ACC112 (cell line): Measurements from ENCODE around the gene MARVELD1.

Experiments
- H2AFZ ChIP-seq: fragments of 200-600 bp; sonication (generic); one replicate; pipeline ENCODE4 v1.6.0; 2017; ENCODE audit warnings: antibody characterized with exemption, low read length; ENCODE audit not compliant: unreplicated experiment
- H3K27ac ChIP-seq: fragments of 200-600 bp; sonication (generic); 2 replicates; pipeline ENCODE4 v1.5.1; 2014; ENCODE audit warnings: low read depth, mild to moderate bottlenecking, antibody characterized with exemption, low read length, moderate library complexity
- H3K27me3 ChIP-seq: fragments of 200-600 bp; sonication (generic); 2 replicates; pipeline ENCODE4 v1.6.1; 2014; ENCODE audit warnings: mild to moderate bottlenecking, antibody characterized with exemption, low read length, moderate library complexity, mixed read lengths; ENCODE audit not compliant: insufficient read depth
- H3K36me3 ChIP-seq: fragments of 200-600 bp; sonication (generic); 2 replicates; pipeline ENCODE4 v1.6.1; 2016; ENCODE audit warnings: mild to moderate bottlenecking, antibody characterized with exemption, low read length, moderate library complexity, mixed read lengths; ENCODE audit not compliant: insufficient read depth
- H3K4me1 ChIP-seq: fragments of 200-600 bp; sonication (generic); one replicate; pipeline ENCODE4 v1.6.1; 2016; ENCODE audit warnings: low read length, mixed read lengths; ENCODE audit not compliant: insufficient read depth, unreplicated experiment, control insufficient read depth
- H3K4me3 ChIP-seq: fragments of 200-600 bp; sonication (generic); 2 replicates; pipeline ENCODE4 v1.5.1; 2014; ENCODE audit warnings: mild to moderate bottlenecking, low read depth, low read length
- H3K79me2 ChIP-seq: fragments of 200-600 bp; sonication (generic); one replicate; pipeline ENCODE4 v1.6.0; 2016; ENCODE audit warnings: low read length; ENCODE audit not compliant: control insufficient read depth, unreplicated experiment, insufficient read depth

MARVELD1 gene

GRCh38 chr10:97738616-97739015 is 25.1 kb downstream of the MARVELD1 start:
- Histone ChIP-seq H3K36me3 (peaks cover 3% of the 10 kb centered on the region; the same call in 1 of the 2 replicates), H3K4me3 (peak overlapping the region; percentile 91), H3K27ac (no peak overlapping the region), H3K27me3 (no peaks in the 10 kb centered on the region), H3K79me2 (peaks cover 48% of the 10 kb centered on the region), H2AFZ (no peak overlapping the region), H3K4me1 (peaks cover 15% of the 10 kb centered on the region)

DNA sequence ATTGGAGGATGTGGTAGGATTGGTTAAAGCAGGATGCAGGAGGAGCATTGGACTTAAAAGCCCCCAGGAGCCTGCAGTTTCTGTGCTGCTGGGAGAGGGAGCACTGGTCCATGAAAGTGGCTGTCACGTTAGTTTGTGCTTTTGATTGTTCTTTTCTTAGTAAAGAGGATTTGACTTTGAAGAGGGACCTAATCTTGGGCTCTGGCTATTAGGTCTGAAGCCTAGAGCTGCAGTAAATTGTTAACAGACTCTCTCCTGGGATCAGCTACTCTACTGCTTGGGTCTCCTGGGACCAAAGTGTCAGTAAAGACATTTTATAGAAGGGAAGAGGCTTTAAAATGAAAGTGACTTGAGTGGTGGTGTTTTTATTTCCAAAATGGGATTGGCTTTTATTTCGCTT is 27.1 kb downstream of the MARVELD1 start:
- H3K4me1 ChIP-seq = peaks cover 15% of the 10 kb centered on the region
- H3K36me3 ChIP-seq = peaks cover 6% of the 10 kb centered on the region; the same call in 1 of the 2 replicates
- no peak overlapping the region for H3K27ac ChIP-seq
- H3K27me3 ChIP-seq = no peaks in the 10 kb centered on the region
- H3K4me3 ChIP-seq = no peak overlapping the region
- peaks cover 49% of the 10 kb centered on the region for H3K79me2 ChIP-seq
- H2AFZ ChIP-seq = no peak overlapping the region

DNA sequence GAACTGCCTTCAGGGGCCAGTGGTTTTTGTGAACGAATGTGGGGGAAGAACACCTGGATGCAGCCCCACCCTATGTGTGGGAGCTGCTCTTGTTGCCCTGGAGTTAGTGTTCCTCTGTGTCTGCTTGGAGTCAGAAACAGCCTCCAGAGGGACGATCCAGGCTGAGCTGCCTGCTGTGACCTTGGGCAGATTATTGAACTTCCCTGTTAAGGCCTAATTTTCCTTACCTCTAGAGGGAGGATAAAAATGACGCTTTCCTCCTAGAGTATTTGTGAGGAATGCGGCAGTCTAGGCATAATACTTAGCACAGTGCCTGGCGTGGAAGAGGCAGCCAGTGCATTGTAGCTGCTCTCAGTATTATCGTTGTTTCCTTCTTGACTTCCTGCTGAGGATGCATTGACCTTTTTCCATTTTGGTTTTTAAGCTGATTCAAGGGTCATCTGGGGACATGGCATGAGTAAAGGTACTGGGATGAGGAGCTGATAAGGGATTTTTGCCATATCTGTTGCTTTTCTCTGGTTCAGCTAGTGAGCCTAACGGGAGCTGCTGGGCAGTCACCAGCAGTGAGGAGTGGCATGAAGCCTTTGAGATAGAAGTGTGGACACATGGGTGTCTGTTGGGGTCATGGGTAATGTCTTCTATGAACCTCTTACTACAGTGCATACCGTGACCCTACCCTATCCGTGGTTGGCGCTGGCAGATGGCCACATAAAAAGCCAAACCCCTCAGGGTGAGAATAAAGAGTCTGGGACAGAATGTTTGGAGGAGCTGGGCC is 29.8 kb downstream of the MARVELD1 start:
- Histone ChIP-seq H3K27ac (no peak overlapping the region), H3K4me1 (peaks cover 4% of the 10 kb centered on the region), H3K4me3 (no peak overlapping the region), H2AFZ (no peak overlapping the region), H3K36me3 (peaks cover 11% of the 10 kb centered on the region; the same call in 1 of the 2 replicates), H3K79me2 (peaks cover 36% of the 10 kb centered on the region), H3K27me3 (no peaks in the 10 kb centered on the region)

DNA sequence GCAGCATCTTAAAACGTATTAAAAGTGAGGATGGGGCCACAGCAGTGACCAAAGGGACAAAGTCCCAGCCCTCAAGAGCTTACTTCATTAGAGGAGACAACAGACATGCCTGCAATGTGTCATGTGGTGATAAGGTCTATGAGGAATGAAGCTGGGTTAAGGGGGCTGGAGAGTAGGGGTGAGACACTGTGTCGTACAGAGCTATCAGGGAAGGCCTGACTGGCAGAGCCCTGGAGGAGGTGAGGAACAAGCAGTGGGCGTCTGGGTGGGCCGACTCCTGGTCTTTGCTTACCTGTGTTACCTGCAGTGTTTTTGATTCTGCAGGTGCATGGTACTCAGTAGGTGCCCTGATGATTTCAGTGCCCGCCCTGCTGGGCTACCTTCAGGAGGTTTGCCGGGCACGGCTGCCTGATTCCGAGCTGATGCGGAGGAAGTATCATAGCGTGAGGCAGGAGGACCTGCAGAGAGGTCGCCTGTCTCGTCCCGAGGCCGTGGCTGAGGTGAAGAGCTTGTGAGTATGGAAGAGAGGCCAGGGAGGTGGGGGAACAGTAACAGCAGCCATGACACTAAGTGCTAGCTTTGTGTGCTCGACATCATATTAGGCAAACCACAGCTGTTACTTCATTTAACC is 31.0 kb downstream of the MARVELD1 start:
- no peaks in the 10 kb centered on the region for H3K27me3 ChIP-seq
- peaks cover 16% of the 10 kb centered on the region for H3K36me3 ChIP-seq
- H2AFZ ChIP-seq = no peak overlapping the region
- H3K79me2 ChIP-seq = peaks cover 28% of the 10 kb centered on the region
- no peak overlapping the region for H3K27ac ChIP-seq
- H3K4me3 ChIP-seq = no peak overlapping the region
- H3K4me1 ChIP-seq = no peaks in the 10 kb centered on the region

- Histone ChIP-seq H3K4me3 (no peak overlapping the region), H3K27ac (no peak overlapping the region), H2AFZ (no peak overlapping the region), H3K4me1 (no peaks in the 10 kb centered on the region), H3K36me3 (peaks cover 21% of the 10 kb centered on the region; the same call in 1 of the 2 replicates), H3K27me3 (no peaks in the 10 kb centered on the region), H3K79me2 (peaks cover 10% of the 10 kb centered on the region)
These were observed 34.0 kb downstream of the MARVELD1 start for GRCh38 chr10:97747573-97747972.

DNA sequence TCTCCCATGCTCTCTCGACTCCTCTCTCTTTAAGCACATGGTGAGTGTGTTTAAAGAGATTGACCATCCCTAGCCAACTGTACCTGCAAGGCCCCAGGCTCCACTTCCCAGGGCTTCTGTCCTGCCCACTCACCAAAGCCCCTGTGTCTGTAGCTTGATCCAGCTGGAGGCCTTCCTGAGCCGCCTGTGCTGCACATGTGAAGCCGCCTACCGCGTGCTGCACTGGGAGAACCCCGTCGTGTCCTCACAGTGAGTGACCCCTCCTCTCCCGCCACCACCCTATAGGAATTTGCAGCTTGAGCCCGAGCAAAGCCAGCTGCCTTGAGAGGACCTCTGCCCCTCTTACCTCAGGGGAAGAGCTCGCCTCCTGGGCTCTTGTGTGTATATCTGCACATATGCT is 34.6 kb downstream of the MARVELD1 start:
- peaks cover 5% of the 10 kb centered on the region for H3K79me2 ChIP-seq
- H3K36me3 ChIP-seq = peaks cover 21% of the 10 kb centered on the region; the same call in 1 of the 2 replicates
- H3K27me3 ChIP-seq = no peaks in the 10 kb centered on the region
- H3K27ac ChIP-seq = no peak overlapping the region
- no peak overlapping the region for H2AFZ ChIP-seq
- no peak overlapping the region for H3K4me3 ChIP-seq
- H3K4me1 ChIP-seq = no peaks in the 10 kb centered on the region

DNA sequence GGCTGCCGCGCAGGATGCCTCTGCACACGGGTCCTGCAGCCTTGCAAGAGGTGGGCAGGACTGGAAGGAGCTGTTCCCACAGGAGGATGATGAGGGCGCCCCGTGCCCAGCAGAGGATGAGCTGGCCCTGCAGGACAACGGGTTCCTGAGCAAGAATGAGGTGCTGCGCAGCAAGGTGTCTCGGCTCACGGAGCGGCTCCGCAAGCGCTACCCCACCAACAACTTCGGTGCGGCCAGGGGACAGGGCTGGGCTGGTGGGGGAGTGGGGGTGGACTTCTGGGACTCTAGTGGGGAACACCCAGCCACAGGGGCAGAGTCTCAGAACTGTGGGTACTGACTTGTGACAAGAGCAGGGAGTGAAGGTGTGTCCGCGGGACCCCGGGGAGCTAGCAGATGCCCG is 39.4 kb downstream of the MARVELD1 start:
- Histone ChIP-seq H3K4me1 (no peaks in the 10 kb centered on the region), H3K27ac (no peak overlapping the region), H3K79me2 (no peaks in the 10 kb centered on the region), H2AFZ (no peak overlapping the region), H3K27me3 (no peaks in the 10 kb centered on the region), H3K4me3 (no peak overlapping the region), H3K36me3 (peaks cover 27% of the 10 kb centered on the region; the same call in 1 of the 2 replicates)

DNA sequence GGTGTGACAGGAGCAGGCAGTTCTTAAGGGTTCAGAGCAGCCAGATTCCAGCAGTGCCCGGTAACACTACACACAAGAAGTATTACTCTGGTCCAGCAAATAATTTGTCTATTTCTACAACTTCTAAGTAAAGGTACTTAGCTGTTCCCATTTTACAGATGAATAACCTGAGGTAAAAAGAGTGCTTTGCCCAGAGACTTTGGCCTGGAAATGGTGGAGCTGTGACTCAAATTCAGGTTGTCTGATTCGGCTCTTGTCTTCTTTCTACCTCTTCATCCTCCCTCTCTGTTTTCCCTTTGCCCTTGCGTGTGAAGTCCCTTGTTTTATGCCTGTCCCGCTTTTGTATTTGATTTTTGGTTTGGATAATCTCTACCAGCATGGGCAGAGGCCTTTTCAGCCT is 41.2 kb downstream of the MARVELD1 start:
- H2AFZ ChIP-seq = no peak overlapping the region
- H3K27ac ChIP-seq = no peak overlapping the region
- no peak overlapping the region for H3K4me3 ChIP-seq
- H3K36me3 ChIP-seq = peaks cover 17% of the 10 kb centered on the region; the same call in 1 of the 2 replicates
- no peaks in the 10 kb centered on the region for H3K4me1 ChIP-seq
- H3K79me2 ChIP-seq = no peaks in the 10 kb centered on the region
- no peaks in the 10 kb centered on the region for H3K27me3 ChIP-seq

DNA sequence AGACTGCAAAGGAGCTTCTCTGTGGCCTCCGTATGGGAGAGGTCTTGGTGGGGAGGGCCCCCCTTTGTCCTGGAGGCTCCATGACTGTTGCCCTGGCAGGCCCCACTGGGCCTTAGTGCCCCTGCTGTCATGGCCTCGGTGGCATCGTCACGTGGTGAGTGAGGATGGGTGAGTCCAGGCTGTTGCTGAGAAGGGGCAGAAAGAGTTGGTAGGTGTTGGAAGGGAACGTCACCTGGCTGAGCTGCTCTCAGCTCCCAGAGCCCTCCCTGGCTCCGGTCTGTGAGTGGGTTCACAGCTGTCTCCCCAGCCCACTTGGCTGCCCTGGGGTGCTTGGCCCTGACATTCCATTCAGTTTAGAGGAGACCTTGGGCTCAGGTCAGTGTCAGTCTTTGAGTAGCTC is 42.2 kb downstream of the MARVELD1 start:
- Histone ChIP-seq H3K79me2 (no peaks in the 10 kb centered on the region), H3K27ac (no peak overlapping the region), H2AFZ (no peak overlapping the region), H3K27me3 (no peaks in the 10 kb centered on the region), H3K4me1 (no peaks in the 10 kb centered on the region), H3K4me3 (no peak overlapping the region), H3K36me3 (peaks cover 17% of the 10 kb centered on the region; the same call in 1 of the 2 replicates)

GRCh38 chr10:97757471-97757870 is 43.9 kb downstream of the MARVELD1 start:
- Histone ChIP-seq H3K27ac (no peak overlapping the region), H2AFZ (no peak overlapping the region), H3K4me3 (no peak overlapping the region), H3K4me1 (no peaks in the 10 kb centered on the region), H3K79me2 (no peaks in the 10 kb centered on the region), H3K27me3 (no peaks in the 10 kb centered on the region), H3K36me3 (peaks cover 9% of the 10 kb centered on the region; the same call in 1 of the 2 replicates)
